GM06990 (cell line): Measurements from ENCODE around the gene RC3H2.
A peak's percentile ranks its signal among the peaks of the same experiment; 100 is the strongest.

Source experiments
- DNase-seq: peaks from one replicate; pipeline ENCODE4 v3.0.0-alpha.2; 2011; ENCODE audit not compliant: insufficient read length; ENCODE audit errors: extremely low read depth
- H3K27me3 ChIP-seq: replicated peaks from 2 replicates; pipeline ENCODE4 v1.6.0; 2011; ENCODE audit warnings: low read length; ENCODE audit not compliant: control insufficient read depth, insufficient read depth
- H3K36me3 ChIP-seq: 2 replicates; pipeline ENCODE4 v1.5.1; 2011; ENCODE audit warnings: low read length; ENCODE audit not compliant: control insufficient read depth, insufficient read depth
- H3K4me3 ChIP-seq: replicated peaks from 2 replicates; pipeline ENCODE4 v1.5.1; 2011; ENCODE audit warnings: low read depth, mild to moderate bottlenecking, control low read depth, low read length
- CTCF ChIP-seq: IDR thresholded peaks from 2 replicates; pipeline ENCODE4 v1.5.1; 2011; ENCODE audit warnings: low read length, control low read depth, mild to moderate bottlenecking, inconsistent platforms; ENCODE audit not compliant: insufficient read depth, poor library complexity, severe bottlenecking

The RC3H2 gene

GRCh38 chr9:122904823-122905710, at the start of gene RC3H2:
Gene RC3H2, minus strand, starts transcription at chr9:122905359. Its CDS starts 7,850 bp downstream, at chr9:122897509.
- H3K4me3 ChIP-seq, result peak within 1 kb of the TSS; percentile 86
- peak; percentile 92 for DNase-seq
- no peaks in the 10 kb centered on the region for H3K27me3 ChIP-seq
- H3K36me3 ChIP-seq, result no peaks in the 10 kb centered on the region
- TF ChIP-seq CTCF, result no peak

- Histone ChIP-seq H3K36me3 (no peaks in the 10 kb centered on the region; the same call in 1 of the 2 replicates), H3K4me3 (no peak overlapping the region), H3K27me3 (no peaks in the 10 kb centered on the region)
- no peak for TF ChIP-seq CTCF
- DNase-seq, result no peak
Observed at GRCh38 chr9:122954253-122954691, 49.1 kb upstream of the RC3H2 start.

GRCh38 chr9:122951056-122951455, 45.9 kb upstream of the RC3H2 start:
- Histone ChIP-seq H3K27me3 (no peaks in the 10 kb centered on the region), H3K36me3 (no peaks in the 10 kb centered on the region; the same call in 1 of the 2 replicates), H3K4me3 (no peak overlapping the region)
- DNase-seq, result no peak
- TF ChIP-seq CTCF, result no peak

GRCh38 chr9:122950263-122950662, 45.1 kb upstream of the RC3H2 start:
- TF ChIP-seq CTCF, result no peak

GRCh38 chr9:122949696-122950095, 44.5 kb upstream of the RC3H2 start:
- no peak overlapping the region for H3K4me3 ChIP-seq
- no peak for TF ChIP-seq CTCF
- H3K27me3 ChIP-seq, result no peaks in the 10 kb centered on the region
- H3K36me3 ChIP-seq, result no peaks in the 10 kb centered on the region; the same call in 1 of the 2 replicates
- no peak for DNase-seq

More at GRCh38 chr9:122950263-122950662, 45.1 kb upstream of the RC3H2 start:
- no peak for DNase-seq
- Histone ChIP-seq H3K4me3 (no peak overlapping the region), H3K36me3 (no peaks in the 10 kb centered on the region; the same call in 1 of the 2 replicates), H3K27me3 (no peaks in the 10 kb centered on the region)
